Neuronal stem cell (in vitro differentiated cells): Measurements from ENCODE around the gene APBB2. TPM values are rescaled to one million over a fixed set of nuclear protein-coding genes. Genes with fewer than 3 reads are reported as not detected.

ENCODE experiments used
- DNase-seq: peaks from one replicate; pipeline ENCODE4 v3.0.0-alpha.2; 2013; ENCODE audit warnings: low spot score
- H2AFZ ChIP-seq: one replicate; pipeline ENCODE4 v1.6.1; 2013; ENCODE audit warnings: mild to moderate bottlenecking, low read length, inconsistent platforms
- H2AK5ac ChIP-seq: 2 replicates; pipeline ENCODE4 v1.6.1; 2013; ENCODE audit warnings: low read depth, mild to moderate bottlenecking, inconsistent platforms, low read length, moderate library complexity, mixed read lengths
- H2BK120ac ChIP-seq: 2 replicates; pipeline ENCODE4 v1.6.1; 2013; ENCODE audit warnings: low read depth, mild to moderate bottlenecking, inconsistent platforms, low read length, moderate library complexity, mixed read lengths
- H2BK12ac ChIP-seq: one replicate; pipeline ENCODE4 v1.6.1; 2013; ENCODE audit warnings: low read length, inconsistent platforms
- H2BK15ac ChIP-seq: 2 replicates; pipeline ENCODE4 v1.6.1; 2013; ENCODE audit warnings: mild to moderate bottlenecking, low read length, inconsistent platforms, mixed read lengths
- H2BK5ac ChIP-seq: one replicate; pipeline ENCODE4 v1.6.1; 2013; ENCODE audit warnings: inconsistent platforms, mild to moderate bottlenecking, low read length, moderate library complexity
- H3K14ac ChIP-seq: one replicate; pipeline ENCODE4 v1.6.1; 2013; ENCODE audit warnings: low read length, inconsistent platforms
- H3K18ac ChIP-seq: 2 replicates; pipeline ENCODE4 v1.6.1; 2013; ENCODE audit warnings: low read length, inconsistent platforms
- H3K23ac ChIP-seq: 2 replicates; pipeline ENCODE4 v1.6.1; 2013; ENCODE audit warnings: low read depth, mild to moderate bottlenecking, mixed read lengths, low read length, inconsistent platforms; ENCODE audit not compliant: poor library complexity
- H3K27ac ChIP-seq: replicated peaks from 3 replicates; pipeline ENCODE4 v1.5.1; 2013; ENCODE audit warnings: low read length, inconsistent platforms
- H3K27me3 ChIP-seq, 3 experiments: 2 replicates each; pipeline ENCODE4 v1.6.1; 2013; ENCODE audit warnings: low read length in 3 of 3, mild to moderate bottlenecking in 2 of 3, inconsistent platforms in 1 of 3, low read depth in 1 of 3, mixed read lengths in 1 of 3, moderate library complexity in 1 of 3; ENCODE audit not compliant: control insufficient read depth in 3 of 3, insufficient read depth in 3 of 3
- H3K36me3 ChIP-seq, 2 donors: replicated peaks in 1 of 2; 2 replicates each; pipeline ENCODE4 v1.6.1; 2013; ENCODE audit warnings: low read length in 2 of 2; ENCODE audit not compliant: control insufficient read depth in 2 of 2, insufficient read depth in 2 of 2
- H3K4ac ChIP-seq: 2 replicates; pipeline ENCODE4 v1.6.1; 2013; ENCODE audit warnings: inconsistent platforms, mild to moderate bottlenecking, low read length, moderate library complexity
- H3K4me1 ChIP-seq, 2 donors: 1 replicate in 1 of 2; 2 replicates in 1 of 2; pipeline ENCODE4 v1.6.1; 2013; ENCODE audit warnings: low read length in 2 of 2, low read depth in 1 of 2; ENCODE audit not compliant: control insufficient read depth in 2 of 2, insufficient read depth in 1 of 2
- H3K4me2 ChIP-seq: one replicate; pipeline ENCODE4 v1.6.1; 2013; ENCODE audit warnings: mild to moderate bottlenecking, low read length, inconsistent platforms; ENCODE audit not compliant: insufficient read depth, poor library complexity, severe bottlenecking
- H3K4me3 ChIP-seq, 2 donors: 2 replicates each; pipeline ENCODE4 v1.5.1; 2013; ENCODE audit warnings: low read length in 2 of 2, mild to moderate bottlenecking in 2 of 2, inconsistent platforms in 1 of 2, moderate library complexity in 1 of 2
- H3K79me1 ChIP-seq: one replicate; pipeline ENCODE4 v1.6.1; 2013; ENCODE audit warnings: low read depth, mild to moderate bottlenecking, inconsistent platforms, low read length, moderate library complexity
- H3K9ac ChIP-seq: one replicate; pipeline ENCODE4 v1.6.1; 2013; ENCODE audit warnings: mild to moderate bottlenecking, low read depth, low read length, inconsistent platforms; ENCODE audit not compliant: poor library complexity
- H3K9me3 ChIP-seq, 2 donors: replicated peaks in 1 of 2; 2 replicates each; pipeline versions ENCODE3 to v1.6.1; 2013; ENCODE audit warnings: low read length in 2 of 2, mild to moderate bottlenecking in 2 of 2, inconsistent platforms in 1 of 2, low read depth in 1 of 2, mixed read lengths in 1 of 2, moderate library complexity in 1 of 2; ENCODE audit not compliant: control insufficient read depth in 2 of 2, insufficient read depth in 1 of 2
- H4K8ac ChIP-seq: one replicate; pipeline ENCODE4 v1.6.1; 2013; ENCODE audit warnings: low read depth, mild to moderate bottlenecking, inconsistent platforms, low read length, moderate library complexity
- H4K91ac ChIP-seq: one replicate; pipeline ENCODE4 v1.6.1; 2013; ENCODE audit warnings: low read length, low read depth, mild to moderate bottlenecking, inconsistent platforms; ENCODE audit not compliant: poor library complexity
- WGBS, 2 donors: extraction: QIAGEN DNeasy Blood & Tissue Kit; methylation state at CpG; one replicate each; pipeline ENCODE4 v1.1.7; 2013; ENCODE audit warnings: missing lambda C conversion rate in 2 of 2, mixed read lengths in 1 of 2; ENCODE audit not compliant: insufficient read length in 2 of 2, insufficient replicate concordance in 1 of 2; ENCODE audit errors: extremely low coverage in 2 of 2; 5-methylcytosine and 5-hydroxymethylcytosine counted together
- polyA plus RNA-seq, 2 experiments: library from polyadenylated mRNA; stranded (reverse); fragments of 200-250 nt; gene quantifications; one replicate each; pipeline ENCODE4 v1.2.3, GENCODE V29; 2013

Gene APBB2
- 37.8 TPM for polyA plus RNA-seq (2013, experiment 1 of 2)
- polyA plus RNA-seq (2013, experiment 2 of 2) = 37.2 TPM

GRCh38 chr4:41214136-41214824, at the start of gene APBB2:
TSS of gene APBB2 (minus strand) at chr4:41214542. CDS start at chr4:41033254, 181,288 bp downstream.
- no peak within 1 kb of the TSS for H4K91ac ChIP-seq
- peak within 1 kb of the TSS; percentile 82 for H2BK12ac ChIP-seq
- no peaks in the 10 kb centered on the region for H3K9me3 ChIP-seq
- no peak within 1 kb of the TSS for H3K4ac ChIP-seq
- H4K8ac ChIP-seq = no peak within 1 kb of the TSS
- H3K27ac ChIP-seq = peak within 1 kb of the TSS; percentile 91
- no peak within 1 kb of the TSS for H2BK120ac ChIP-seq
- no peaks in the 10 kb centered on the region for H3K79me1 ChIP-seq
- peak within 1 kb of the TSS; percentile 86 for H3K18ac ChIP-seq
- WGBS, 2 donors = no CpG with 5 or more reads among the region's 71 CpGs
- H3K9ac ChIP-seq = peak within 1 kb of the TSS; percentile 86
- H3K14ac ChIP-seq = peak within 1 kb of the TSS; percentile 63
- peaks cover 0 to 82% (median 0%) of the 10 kb centered on the region in 3 experiments for H3K27me3 ChIP-seq
- H3K23ac ChIP-seq = peak within 1 kb of the TSS; percentile 34
- H3K4me2 ChIP-seq = peak within 1 kb of the TSS; percentile 88
- H3K36me3 ChIP-seq = no peaks in the 10 kb centered on the region
- no peak within 1 kb of the TSS for H2BK5ac ChIP-seq
- peaks cover 5 to 6% of the 10 kb centered on the region in 2 donors for H3K4me1 ChIP-seq
- H2AFZ ChIP-seq = peak within 1 kb of the TSS; percentile 98
- H2BK15ac ChIP-seq = no peak within 1 kb of the TSS
- DNase-seq = peak; percentile 97
- H3K4me3 ChIP-seq = peak within 1 kb of the TSS; percentile 56 to 95
- H2AK5ac ChIP-seq = peak within 1 kb of the TSS; percentile 90

DNA sequence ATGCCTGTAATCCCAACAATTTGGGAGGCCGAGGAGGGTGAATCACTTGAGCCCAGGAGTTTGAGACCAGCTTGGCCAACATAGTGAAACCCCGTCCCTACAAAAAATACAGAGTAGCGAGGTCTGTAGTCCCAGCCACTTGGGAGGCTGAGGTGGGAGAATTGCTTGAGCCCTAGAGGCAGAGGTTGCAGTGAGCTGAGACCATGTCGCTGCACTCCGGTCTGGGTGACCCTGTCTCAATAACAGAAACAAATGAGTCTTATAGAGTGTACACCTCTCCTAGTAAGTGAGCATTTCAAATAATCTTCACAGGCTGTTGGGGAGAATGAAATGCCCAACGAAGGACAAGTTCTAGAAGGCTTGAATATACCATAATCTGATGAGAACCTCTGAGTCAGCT, 47.9 kb upstream of the APBB2 start:
- Histone ChIP-seq H3K27me3 (no peaks in the 10 kb centered on the region), H3K9ac (no peak overlapping the region), H3K4me1 (peaks cover 5 to 7% of the 10 kb centered on the region in 2 donors), H3K36me3 (peaks cover 38 to 81% of the 10 kb centered on the region in 2 donors), H3K4ac (no peak overlapping the region), H3K4me3 (no peak overlapping the region), H2BK120ac (no peak overlapping the region), H3K27ac (no peak overlapping the region), H3K9me3 (no peaks in the 10 kb centered on the region), H2BK15ac (no peak overlapping the region), H2BK12ac (no peak overlapping the region), H3K23ac (no peak overlapping the region), H3K18ac (no peak overlapping the region), H3K4me2 (no peak overlapping the region), H3K14ac (no peak overlapping the region), H2BK5ac (no peak overlapping the region), H4K8ac (no peak overlapping the region), H2AK5ac (no peak overlapping the region), H4K91ac (no peak overlapping the region), H3K79me1 (peaks cover 8% of the 10 kb centered on the region), H2AFZ (no peak overlapping the region)
- WGBS, 2 donors = no CpG with 5 or more reads among the region's 6 CpGs
- no peak for DNase-seq

DNA sequence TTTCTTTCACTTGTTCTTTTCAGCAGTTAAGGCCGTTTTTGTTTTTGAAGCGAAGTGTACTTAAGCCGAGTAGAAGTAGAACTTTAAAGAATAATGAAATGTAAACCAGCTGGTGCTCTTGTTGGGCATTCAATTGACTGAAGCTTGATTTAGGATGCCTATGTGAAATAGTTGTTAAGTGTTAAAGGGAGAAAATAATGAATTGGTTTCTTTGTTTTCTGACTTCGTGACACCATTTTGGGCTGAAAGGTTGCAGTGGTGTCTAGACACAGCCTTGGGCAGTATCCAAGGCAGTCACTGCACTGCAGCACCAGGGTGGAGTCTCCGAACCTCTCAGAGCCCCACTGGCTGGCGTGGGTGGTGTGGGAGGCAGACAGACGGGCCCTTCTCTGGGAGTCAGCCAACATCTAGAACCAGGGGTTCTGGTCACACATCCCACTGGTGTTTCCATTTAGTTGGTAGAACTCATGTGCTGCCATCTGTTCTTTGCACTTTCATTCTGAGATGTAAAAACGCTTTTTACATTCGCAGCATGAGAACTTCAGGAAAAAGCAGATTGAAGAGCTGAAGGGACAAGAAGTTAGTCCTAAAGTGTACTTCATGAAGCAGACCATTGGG, 45.9 kb upstream of the APBB2 start:
- no peak for DNase-seq
- H2AK5ac ChIP-seq = no peak overlapping the region
- H3K27ac ChIP-seq = no peak overlapping the region
- no peak overlapping the region for H3K18ac ChIP-seq
- no peak overlapping the region for H2BK120ac ChIP-seq
- H3K4ac ChIP-seq = no peak overlapping the region
- no peak overlapping the region for H2BK12ac ChIP-seq
- H3K79me1 ChIP-seq = peaks cover 8% of the 10 kb centered on the region
- no peak overlapping the region for H3K14ac ChIP-seq
- H2AFZ ChIP-seq = no peak overlapping the region
- H3K23ac ChIP-seq = no peak overlapping the region
- H3K4me2 ChIP-seq = no peak overlapping the region
- H2BK15ac ChIP-seq = no peak overlapping the region
- H3K9me3 ChIP-seq = no peaks in the 10 kb centered on the region
- no peak overlapping the region for H3K4me3 ChIP-seq
- peaks cover 5 to 8% of the 10 kb centered on the region in 2 donors for H3K4me1 ChIP-seq
- H3K27me3 ChIP-seq = peaks cover 0 to 9% (median 0%) of the 10 kb centered on the region in 3 experiments
- no peak overlapping the region for H2BK5ac ChIP-seq
- H3K36me3 ChIP-seq = peaks cover 35 to 61% of the 10 kb centered on the region in 2 donors
- WGBS, 2 donors = no CpG with 5 or more reads among the region's 9 CpGs
- no peak overlapping the region for H4K8ac ChIP-seq
- no peak overlapping the region for H3K9ac ChIP-seq
- no peak overlapping the region for H4K91ac ChIP-seq

- H2AK5ac ChIP-seq = no peak overlapping the region
- no peak overlapping the region for H3K4ac ChIP-seq
- no peak overlapping the region for H3K23ac ChIP-seq
- no peak for DNase-seq
- no peak overlapping the region for H3K27ac ChIP-seq
- peaks cover 10% of the 10 kb centered on the region for H3K79me1 ChIP-seq
- H3K4me1 ChIP-seq = peaks cover 5 to 7% of the 10 kb centered on the region in 2 donors
- no peak overlapping the region for H2BK120ac ChIP-seq
- no peak overlapping the region for H3K9ac ChIP-seq
- no peak overlapping the region for H4K91ac ChIP-seq
- H3K27me3 ChIP-seq = peaks cover 0 to 10% (median 0%) of the 10 kb centered on the region in 3 experiments
- no peak overlapping the region for H3K4me2 ChIP-seq
- H2BK5ac ChIP-seq = no peak overlapping the region
- H2BK15ac ChIP-seq = no peak overlapping the region
- H2BK12ac ChIP-seq = no peak overlapping the region
- no peak overlapping the region for H3K4me3 ChIP-seq
- H3K9me3 ChIP-seq = no peaks in the 10 kb centered on the region
- WGBS, 2 donors = no CpG with 5 or more reads among the region's 5 CpGs
- H4K8ac ChIP-seq = no peak overlapping the region
- H2AFZ ChIP-seq = no peak overlapping the region
- H3K18ac ChIP-seq = no peak overlapping the region
- H3K14ac ChIP-seq = no peak overlapping the region
- peaks cover 26 to 47% of the 10 kb centered on the region in 2 donors for H3K36me3 ChIP-seq
Measured at GRCh38 chr4:41258783-41259182, 44.4 kb upstream of the APBB2 start.
